ENCODE results near the gene DBNDD2.

The DBNDD2 gene

GRCh38 chr20:45392733-45393132, 15.4 kb upstream of the DBNDD2 start:
- no peak overlapping the region for H3K4me3 ChIP-seq (ENCODE audit: low read length)
- H3K36me3 ChIP-seq (ENCODE audit: control insufficient read depth, insufficient read depth, low read length) = no peaks in the 10 kb centered on the region
- H3K9ac ChIP-seq (ENCODE audit: low read length) = no peak overlapping the region
- no peaks in the 10 kb centered on the region for H3K9me3 ChIP-seq (ENCODE audit: control insufficient read depth, low read length)
- H3K27me3 ChIP-seq (ENCODE audit: control insufficient read depth, insufficient read depth, low read length) = no peaks in the 10 kb centered on the region
- no peaks in the 10 kb centered on the region for H3K4me1 ChIP-seq (ENCODE audit: control insufficient read depth, insufficient read depth, low read length)

- no peaks in the 10 kb centered on the region for H3K4me1 ChIP-seq (ENCODE audit: control insufficient read depth, insufficient read depth, low read length)
- H3K9me3 ChIP-seq (ENCODE audit: control insufficient read depth, low read length) = no peaks in the 10 kb centered on the region
- no peaks in the 10 kb centered on the region for H3K27me3 ChIP-seq (ENCODE audit: control insufficient read depth, insufficient read depth, low read length)
- no peaks in the 10 kb centered on the region for H3K36me3 ChIP-seq (ENCODE audit: control insufficient read depth, insufficient read depth, low read length)
- no peak overlapping the region for H3K4me3 ChIP-seq (ENCODE audit: low read length)
- no peak overlapping the region for H3K9ac ChIP-seq (ENCODE audit: low read length)
Measured at GRCh38 chr20:45394221-45395113, 13.6 kb upstream of the DBNDD2 start.

- no peaks in the 10 kb centered on the region for H3K4me1 ChIP-seq (ENCODE audit: control insufficient read depth, insufficient read depth, low read length)
- H3K4me3 ChIP-seq (ENCODE audit: low read length) = no peak overlapping the region
- no peak overlapping the region for H3K9ac ChIP-seq (ENCODE audit: low read length)
- no peaks in the 10 kb centered on the region for H3K27me3 ChIP-seq (ENCODE audit: control insufficient read depth, insufficient read depth, low read length)
- no peaks in the 10 kb centered on the region for H3K36me3 ChIP-seq (ENCODE audit: control insufficient read depth, insufficient read depth, low read length)
- H3K9me3 ChIP-seq (ENCODE audit: control insufficient read depth, low read length) = no peaks in the 10 kb centered on the region
Measured at GRCh38 chr20:45395114-45395415, 13.0 kb upstream of the DBNDD2 start.

GRCh38 chr20:45399018-45399417, 9.1 kb upstream of the DBNDD2 start:
- Histone ChIP-seq H3K36me3 (ENCODE audit: control insufficient read depth, insufficient read depth, low read length) (no peaks in the 10 kb centered on the region), H3K9me3 (ENCODE audit: control insufficient read depth, low read length) (peaks cover 4% of the 10 kb centered on the region), H3K27me3 (ENCODE audit: control insufficient read depth, insufficient read depth, low read length) (no peaks in the 10 kb centered on the region), H3K4me1 (ENCODE audit: control insufficient read depth, insufficient read depth, low read length) (no peaks in the 10 kb centered on the region), H3K4me3 (ENCODE audit: low read length) (no peak overlapping the region), H3K9ac (ENCODE audit: low read length) (no peak overlapping the region)

- peaks cover 4% of the 10 kb centered on the region for H3K9me3 ChIP-seq (ENCODE audit: control insufficient read depth, low read length)
- no peak overlapping the region for H3K4me3 ChIP-seq (ENCODE audit: low read length)
- no peaks in the 10 kb centered on the region for H3K36me3 ChIP-seq (ENCODE audit: control insufficient read depth, insufficient read depth, low read length)
Measured at GRCh38 chr20:45400346-45401031, 7.6 kb upstream of the DBNDD2 start.

GRCh38 chr20:45402946-45403345, 5.1 kb upstream of the DBNDD2 start:
- Histone ChIP-seq H3K9ac (ENCODE audit: low read length) (no peak overlapping the region), H3K27me3 (ENCODE audit: control insufficient read depth, insufficient read depth, low read length) (no peaks in the 10 kb centered on the region), H3K4me1 (ENCODE audit: control insufficient read depth, insufficient read depth, low read length) (peaks cover 8% of the 10 kb centered on the region), H3K9me3 (ENCODE audit: control insufficient read depth, low read length) (peaks cover 4% of the 10 kb centered on the region), H3K36me3 (ENCODE audit: control insufficient read depth, insufficient read depth, low read length) (no peaks in the 10 kb centered on the region), H3K4me3 (ENCODE audit: low read length) (no peak overlapping the region)

More at GRCh38 chr20:45400346-45401031, 7.6 kb upstream of the DBNDD2 start:
- Histone ChIP-seq H3K4me1 (ENCODE audit: control insufficient read depth, insufficient read depth, low read length) (no peaks in the 10 kb centered on the region), H3K27me3 (ENCODE audit: control insufficient read depth, insufficient read depth, low read length) (no peaks in the 10 kb centered on the region), H3K9ac (ENCODE audit: low read length) (no peak overlapping the region)

- Histone ChIP-seq H3K36me3 (ENCODE audit: control insufficient read depth, insufficient read depth, low read length) (peaks cover 4% of the 10 kb centered on the region), H3K4me1 (ENCODE audit: control insufficient read depth, insufficient read depth, low read length) (peaks cover 8% of the 10 kb centered on the region), H3K9me3 (ENCODE audit: control insufficient read depth, low read length) (peaks cover 4% of the 10 kb centered on the region), H3K4me3 (ENCODE audit: low read length) (no peak overlapping the region), H3K27me3 (ENCODE audit: control insufficient read depth, insufficient read depth, low read length) (no peaks in the 10 kb centered on the region), H3K9ac (ENCODE audit: low read length) (no peak overlapping the region)
Measured at GRCh38 chr20:45404438-45404837, 3.7 kb upstream of the DBNDD2 start.

GRCh38 chr20:45405571-45406259, 2.4 kb upstream of the DBNDD2 start:
- no peaks in the 10 kb centered on the region for H3K9me3 ChIP-seq (ENCODE audit: control insufficient read depth, low read length)
- peak overlapping the region; percentile 80 for H3K4me3 ChIP-seq (ENCODE audit: low read length)
- no peaks in the 10 kb centered on the region for H3K27me3 ChIP-seq (ENCODE audit: control insufficient read depth, insufficient read depth, low read length)
- peak overlapping the region; percentile 99 for H3K9ac ChIP-seq (ENCODE audit: low read length)
- H3K36me3 ChIP-seq (ENCODE audit: control insufficient read depth, insufficient read depth, low read length) = peaks cover 4% of the 10 kb centered on the region
- H3K4me1 ChIP-seq (ENCODE audit: control insufficient read depth, insufficient read depth, low read length) = peaks cover 8% of the 10 kb centered on the region

- Histone ChIP-seq H3K9ac (ENCODE audit: low read length) (peak overlapping the region; percentile 99), H3K9me3 (ENCODE audit: control insufficient read depth, low read length) (no peaks in the 10 kb centered on the region), H3K36me3 (ENCODE audit: control insufficient read depth, insufficient read depth, low read length) (peaks cover 4% of the 10 kb centered on the region), H3K4me3 (ENCODE audit: low read length) (peak overlapping the region; percentile 80), H3K4me1 (ENCODE audit: control insufficient read depth, insufficient read depth, low read length) (peaks cover 8% of the 10 kb centered on the region), H3K27me3 (ENCODE audit: control insufficient read depth, insufficient read depth, low read length) (no peaks in the 10 kb centered on the region)
Measured at GRCh38 chr20:45406260-45407066, 1.6 kb upstream of the DBNDD2 start.

- Histone ChIP-seq H3K36me3 (ENCODE audit: control insufficient read depth, insufficient read depth, low read length) (peaks cover 4% of the 10 kb centered on the region), H3K9ac (ENCODE audit: low read length) (peak overlapping the region; percentile 99), H3K9me3 (ENCODE audit: control insufficient read depth, low read length) (no peaks in the 10 kb centered on the region), H3K27me3 (ENCODE audit: control insufficient read depth, insufficient read depth, low read length) (no peaks in the 10 kb centered on the region), H3K4me1 (ENCODE audit: control insufficient read depth, insufficient read depth, low read length) (peaks cover 8% of the 10 kb centered on the region), H3K4me3 (ENCODE audit: low read length) (peak overlapping the region; percentile 80)
Measured at GRCh38 chr20:45407067-45407745, 883 bp upstream of the DBNDD2 start.

- peaks cover 4% of the 10 kb centered on the region for H3K36me3 ChIP-seq (ENCODE audit: control insufficient read depth, insufficient read depth, low read length)
- H3K4me3 ChIP-seq (ENCODE audit: low read length) = no peak overlapping the region
- H3K27me3 ChIP-seq (ENCODE audit: control insufficient read depth, insufficient read depth, low read length) = no peaks in the 10 kb centered on the region
- H3K4me1 ChIP-seq (ENCODE audit: control insufficient read depth, insufficient read depth, low read length) = peaks cover 8% of the 10 kb centered on the region
- H3K9ac ChIP-seq (ENCODE audit: low read length) = no peak overlapping the region
- no peaks in the 10 kb centered on the region for H3K9me3 ChIP-seq (ENCODE audit: control insufficient read depth, low read length)
Measured at GRCh38 chr20:45408646-45409213, 641 bp downstream of the DBNDD2 start.

Measured in mucosa of stomach (tissue), 1 donor.